NOMO-1 (cell line): ENCODE data around the gene FRS3.
A peak's percentile ranks its signal among the peaks of the same experiment; 100 is the strongest.

Experiments used
- DNase-seq, 2 experiments: peaks; one replicate each; lab custom pipeline; 2025; ENCODE audit not compliant: unreplicated experiment in 2 of 2; lab: John Stamatoyannopoulos, UW

The FRS3 gene

DNA sequence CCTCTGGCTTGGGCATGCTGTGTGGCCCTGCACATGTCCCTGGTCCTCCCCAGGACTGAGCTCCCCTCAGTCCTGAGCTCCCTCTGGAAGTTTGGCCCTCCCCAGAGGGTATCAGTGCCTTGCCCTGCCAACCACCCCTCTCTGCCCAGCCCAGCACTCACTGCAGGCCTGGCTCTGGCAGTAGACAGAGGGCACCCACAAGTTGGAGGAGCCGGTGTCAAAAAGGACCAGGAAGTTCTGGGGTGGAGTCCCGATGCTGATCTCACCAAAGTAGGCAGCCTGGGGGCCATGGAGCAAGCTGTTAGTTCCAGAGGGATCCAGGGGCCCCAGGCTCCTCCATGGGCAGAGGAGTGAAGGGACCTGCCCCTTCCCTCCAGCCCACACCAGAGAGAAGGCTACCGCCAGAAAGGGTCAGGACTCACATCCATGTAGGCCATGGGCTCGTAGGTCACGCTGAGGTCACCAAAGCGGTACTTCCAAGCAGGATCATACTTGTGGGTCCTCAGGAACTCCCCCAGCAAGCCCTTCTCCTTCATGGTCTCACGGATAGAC lies 35.4 kb downstream of the FRS3 start:
- no peak for DNase-seq

- no peak for DNase-seq
Observed at GRCh38 chr6:41743406-41744235, 36.1 kb downstream of the FRS3 start.

GRCh38 chr6:41741625-41742490 lies 37.8 kb downstream of the FRS3 start:
- DNase-seq = no peak

DNA sequence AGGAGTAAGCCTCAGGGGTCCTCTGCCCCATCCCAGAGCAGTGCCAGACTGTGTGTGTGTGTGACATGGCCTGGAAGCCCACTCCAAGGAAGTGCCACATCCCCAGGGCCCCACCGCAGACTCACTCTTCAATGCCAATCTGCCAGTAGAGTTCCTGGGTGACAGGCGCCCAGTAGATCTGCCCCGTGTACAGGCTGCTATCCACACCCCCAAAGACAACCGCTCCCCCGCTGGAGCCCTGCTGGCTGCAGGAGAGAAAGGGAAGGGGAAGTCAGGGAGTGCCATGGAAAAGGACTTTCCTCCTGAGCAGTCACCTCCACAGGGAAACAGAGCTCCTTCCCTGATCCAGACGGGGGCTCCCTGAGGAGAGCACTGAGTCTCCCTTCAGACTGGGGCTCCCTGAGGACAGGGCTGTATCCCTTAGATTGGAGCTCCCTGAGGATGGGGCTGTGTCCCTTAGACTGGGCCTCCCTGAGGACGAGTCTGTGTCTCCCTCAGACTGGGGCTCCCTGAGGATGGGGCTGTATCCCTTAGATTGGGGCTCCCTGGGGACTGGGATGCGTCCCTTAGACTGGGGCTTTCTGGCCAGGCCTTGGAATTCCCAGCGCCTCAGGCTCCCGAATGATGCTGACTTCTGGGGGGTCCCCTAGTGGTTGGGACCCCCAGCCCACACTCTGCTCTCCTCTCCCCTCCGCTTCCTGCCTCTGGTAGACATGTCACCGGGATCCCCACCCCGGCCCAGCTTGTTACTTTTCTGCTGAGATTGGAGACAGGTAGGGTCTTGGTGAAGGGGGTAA lies 39.1 kb downstream of the FRS3 start:
- DNase-seq = no peak

- DNase-seq = no peak
Observed at GRCh38 chr6:41739041-41739440, 40.7 kb downstream of the FRS3 start.

GRCh38 chr6:41737591-41738130 lies 42.0 kb downstream of the FRS3 start:
- no peak for DNase-seq

DNA sequence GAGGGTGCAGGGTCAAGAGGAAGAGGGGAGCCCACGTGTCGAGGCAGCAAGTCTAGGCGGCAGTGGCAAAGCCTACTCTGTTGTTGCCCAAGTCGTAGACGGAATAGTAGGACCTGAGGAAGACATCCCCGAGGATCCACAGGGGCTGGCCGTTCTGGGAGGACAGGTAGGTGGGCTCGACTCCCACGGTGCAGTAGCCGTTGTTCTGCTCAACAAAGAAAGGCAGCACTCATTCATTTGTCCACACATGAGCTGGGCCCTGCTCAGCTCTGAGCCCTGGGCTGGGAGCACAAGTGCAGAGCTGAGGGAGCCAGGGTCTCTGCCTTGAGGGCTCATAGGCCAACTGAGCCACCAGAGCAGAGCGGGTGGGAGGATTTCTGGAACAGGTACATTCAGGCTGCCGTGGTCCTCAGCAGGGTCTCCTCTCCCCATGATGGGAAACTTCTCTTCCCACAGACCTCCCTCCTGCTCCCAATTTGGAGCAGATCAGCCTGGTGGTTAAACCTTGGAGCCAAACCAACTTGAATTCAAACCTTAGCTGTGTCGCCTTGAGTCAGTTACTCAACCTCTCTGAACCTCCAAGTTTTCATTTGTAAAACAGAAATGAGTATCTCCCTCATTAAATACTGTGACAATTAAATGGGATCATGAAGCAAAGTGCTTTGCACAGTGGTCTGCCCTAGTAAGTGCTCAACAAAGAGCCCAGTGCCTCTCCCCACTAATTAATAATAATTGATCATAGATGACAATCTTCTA lies 42.7 kb downstream of the FRS3 start:
- no peak for DNase-seq

DNA sequence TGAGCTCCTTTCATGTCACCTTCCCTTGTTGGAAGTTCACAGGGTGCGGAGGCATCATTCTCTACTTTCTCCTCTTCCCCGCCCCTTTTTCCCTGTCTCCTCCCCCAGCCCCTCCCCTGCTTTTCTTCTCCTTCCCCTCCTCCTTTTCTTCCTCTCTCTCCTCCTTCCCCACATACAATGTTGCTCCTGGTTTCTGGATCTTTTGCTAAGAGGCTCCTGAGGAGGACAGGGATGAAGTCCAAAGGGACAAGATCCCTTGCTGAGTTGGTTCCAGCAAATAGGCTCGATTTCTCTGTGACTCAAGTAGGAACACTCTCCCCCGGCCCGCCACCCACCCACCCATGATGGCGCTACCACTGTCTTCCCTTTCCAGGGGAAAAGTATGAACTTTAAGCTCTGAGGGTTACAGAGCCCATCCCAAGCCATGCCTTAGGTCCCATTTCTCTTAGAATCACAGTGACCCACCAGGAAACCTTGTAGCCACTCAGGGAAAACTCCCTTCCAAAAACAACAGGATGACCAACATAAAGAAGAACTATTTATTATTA lies 43.4 kb downstream of the FRS3 start:
- DNase-seq = no peak

DNA sequence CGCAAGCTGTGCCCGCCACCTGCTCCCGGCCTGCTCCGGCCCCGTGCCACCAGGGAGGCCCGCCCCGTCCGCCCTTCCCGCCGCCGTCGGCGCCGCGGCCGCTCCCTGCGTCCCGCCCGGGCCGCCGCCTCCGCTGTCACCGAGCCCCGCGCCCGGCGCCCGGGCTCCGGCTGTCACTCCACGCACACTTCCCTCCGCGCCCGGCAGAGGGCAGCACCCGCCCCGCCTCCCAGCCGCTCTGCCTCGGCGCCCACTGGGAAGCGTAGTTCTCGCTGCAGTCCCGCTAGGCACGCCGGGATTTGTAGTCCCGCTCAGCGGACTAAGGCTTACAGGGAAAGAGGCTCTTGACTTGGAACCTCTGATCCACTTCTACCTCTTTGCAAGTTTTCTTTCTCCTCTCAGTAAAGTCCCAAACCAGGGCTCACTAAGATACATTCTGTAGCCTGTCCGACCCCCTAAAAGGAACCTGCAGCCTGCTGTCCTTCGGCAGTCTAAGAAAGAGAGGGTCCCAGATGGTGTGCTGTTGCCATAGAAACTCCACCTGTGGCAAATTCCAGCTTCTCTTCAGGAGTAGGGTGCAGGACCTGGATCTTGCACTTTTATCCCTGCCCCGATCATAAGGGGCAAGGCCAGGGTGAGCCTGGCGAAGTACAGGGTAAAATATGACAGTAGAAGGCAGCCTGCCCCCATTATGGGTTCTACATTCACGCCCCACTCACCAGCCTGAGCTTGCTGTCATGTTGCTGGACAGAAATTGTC lies 44.1 kb downstream of the FRS3 start, which contains the start of gene TFEB:
Gene TFEB (minus strand): TSS at position 182 of the 759 bp plus-strand sequence. CDS start 44,395 bp downstream, outside the sequence.
- DNase-seq = peak; percentile 86 to 89

DNA sequence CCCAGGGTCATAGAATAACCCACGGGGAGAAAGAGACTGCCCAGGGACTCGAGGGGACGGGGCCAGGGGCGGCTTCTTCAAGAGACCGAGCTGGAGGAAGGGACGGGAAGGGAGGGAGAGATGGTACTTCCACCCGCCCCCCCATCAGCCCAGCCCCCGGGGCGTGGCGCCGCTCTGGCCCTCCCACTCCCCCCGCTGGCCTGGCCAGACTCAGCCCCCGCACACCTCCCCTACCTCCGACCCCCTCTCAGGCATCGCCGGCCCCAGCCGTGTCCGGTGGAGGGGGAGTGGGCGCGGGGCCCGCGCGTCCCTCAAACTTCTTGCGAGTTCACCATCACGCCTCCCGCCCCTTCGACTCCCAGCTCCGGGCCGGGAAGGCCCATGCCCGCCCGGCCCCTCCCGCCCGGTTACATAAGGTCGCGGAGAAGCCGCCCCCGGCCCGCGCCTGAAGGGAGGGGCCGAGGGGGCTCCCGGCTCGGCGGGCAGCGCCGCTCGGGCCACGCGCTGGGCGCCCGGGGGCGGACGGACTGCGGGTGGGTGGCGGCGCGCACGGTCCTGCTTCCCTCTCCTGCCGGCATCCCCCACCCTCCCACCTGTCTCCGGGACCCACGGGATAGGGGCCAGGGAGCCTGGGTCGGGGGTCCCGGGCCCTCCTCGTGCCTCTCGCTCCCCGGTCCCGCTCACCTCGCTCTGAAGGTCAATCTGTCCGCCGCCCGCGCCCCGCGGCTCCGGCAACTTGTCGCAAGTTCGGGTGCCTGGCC lies 44.9 kb downstream of the FRS3 start:
- DNase-seq = peak; percentile 42 to 48

- peak; percentile 51 to 61 for DNase-seq
Observed at GRCh38 chr6:41733707-41734665, 45.7 kb downstream of the FRS3 start.

DNA sequence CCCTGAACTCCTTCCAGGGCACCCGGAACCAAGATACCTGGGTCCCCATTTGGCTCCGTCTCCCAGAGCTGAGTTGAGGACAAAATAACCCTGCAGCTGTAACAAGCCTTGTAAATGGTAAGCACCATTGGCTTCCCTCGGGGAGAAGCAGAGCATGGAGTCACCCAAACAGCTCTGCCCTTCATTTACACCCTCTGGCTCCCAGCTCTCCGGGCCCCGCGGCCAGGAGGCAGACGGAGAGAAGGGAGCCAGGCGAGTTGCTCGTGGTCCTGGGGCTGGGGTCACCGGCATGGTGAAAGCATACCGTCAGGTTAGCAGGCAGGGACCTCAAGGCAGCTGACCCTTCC lies 46.4 kb downstream of the FRS3 start:
- DNase-seq = no peak

- no peak for DNase-seq
Observed at GRCh38 chr6:41732591-41733359, 46.9 kb downstream of the FRS3 start.

DNA sequence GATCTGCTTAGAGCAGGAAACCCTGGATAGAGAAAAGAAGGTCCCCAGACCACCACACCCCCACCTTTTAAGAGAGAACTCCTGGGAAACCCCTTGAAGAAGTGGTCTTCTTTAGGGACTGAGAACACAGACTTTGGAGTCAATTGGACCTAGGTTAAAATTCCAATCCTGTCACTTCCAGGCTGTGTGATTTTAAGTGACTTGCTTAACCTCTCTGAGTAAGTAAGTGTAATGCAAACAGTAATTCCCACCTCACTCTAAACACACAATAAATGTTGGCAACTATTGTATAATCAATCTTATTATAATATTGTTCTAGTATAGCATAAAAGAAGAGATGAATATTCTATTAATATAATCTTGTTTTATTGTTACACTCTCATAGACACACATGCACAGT lies 47.6 kb downstream of the FRS3 start:
- no peak for DNase-seq

DNA sequence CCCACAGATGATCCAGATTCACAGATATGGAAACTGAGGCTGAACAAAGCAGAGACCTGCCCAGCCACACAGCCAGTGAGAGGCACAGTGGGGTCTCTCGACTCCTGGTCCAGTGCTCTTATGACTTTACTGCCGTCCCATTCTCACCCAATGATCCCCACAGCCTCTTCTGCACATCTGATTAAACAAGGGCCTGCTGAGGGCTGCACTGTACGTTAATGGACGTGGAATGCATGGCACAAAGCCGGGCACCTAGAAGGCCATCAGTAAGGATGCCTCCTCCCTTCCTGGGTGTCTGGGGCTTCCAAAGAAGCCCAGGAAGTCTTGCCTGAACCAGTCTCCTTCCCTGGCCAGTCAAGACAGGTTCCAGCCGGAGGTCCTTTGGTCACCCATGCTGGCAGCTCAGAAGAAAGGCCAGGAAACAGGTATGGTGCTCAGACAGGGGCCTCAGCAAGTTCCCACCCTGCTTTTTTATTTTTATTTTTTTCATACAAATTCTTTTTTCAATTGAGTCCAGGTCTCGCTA lies 48.1 kb downstream of the FRS3 start:
- DNase-seq = no peak
